K562 (cell line): Measurements from ENCODE around the gene BCO2. TPM values are rescaled to one million over a fixed set of nuclear protein-coding genes. Genes with fewer than 3 reads are reported as not detected.

ENCODE experiments used
- BMI1 ChIP-seq: fragments of 150-350 bp; IDR thresholded peaks from 2 replicates; pipeline ENCODE4 v1.6.1; 2014; ENCODE audit warnings: low read length
- CUX1 ChIP-seq: fragments of 200-800 bp; sonication (Bioruptor generic); IDR thresholded peaks from 2 replicates; pipeline ENCODE4 v1.6.1; 2016; ENCODE audit warnings: missing genetic modification characterization, missing compliant biosample characterization
- GABPA ChIP-seq: fragments of 200-800 bp; sonication (Bioruptor generic); conservative IDR thresholded peaks from 2 replicates; pipeline ENCODE4 v1.6.1; 2016; ENCODE audit warnings: low read depth, missing genetic modification characterization, missing compliant biosample characterization
- ILK ChIP-seq: fragments of 450-650 bp; IDR thresholded peaks from 2 replicates; pipeline ENCODE4 v1.6.1; 2016; ENCODE audit warnings: missing genetic modification characterization, low read depth, mild to moderate bottlenecking, missing compliant biosample characterization, moderate library complexity, borderline replicate concordance
- MTA2 ChIP-seq: fragments of 450-650 bp; IDR thresholded peaks from 2 replicates; pipeline ENCODE4 v1.6.1; 2016; ENCODE audit warnings: low read depth
- PHB2 ChIP-seq: fragments of 450-650 bp; IDR thresholded peaks from 2 replicates; pipeline ENCODE4 v1.6.1; 2017; ENCODE audit warnings: low read depth
- TARDBP ChIP-seq: fragments of 450-650 bp; IDR thresholded peaks from 2 replicates; pipeline ENCODE4 v1.6.1; 2016
- TRIM24 ChIP-seq, 2 experiments: fragments of 450-650 bp; IDR thresholded peaks; 2 replicates each; pipeline ENCODE4 v1.6.1; 2016
- TRIM28 ChIP-seq: fragments of 450-650 bp; IDR thresholded peaks from 2 replicates; pipeline ENCODE4 v1.6.1; 2017
- ZNF431 ChIP-seq: sonication (generic); formaldehyde crosslinking; IDR thresholded peaks from 2 replicates; pipeline ENCODE4 v1.8.0; 2022; ENCODE audit warnings: mild to moderate bottlenecking, missing genetic modification reagents
- polyA plus RNA-seq, 8 experiments: library from polyadenylated mRNA; depleted of rRNA in 4 of 8; stranded (reverse) in 5 of 8; unstranded in 3 of 8; fragments of >200 nt; fragmentation: Nextera tagmentation in 2 of 8; fragmentation: Illumina TruSeq in 1 of 8; extraction: Ambion mirVana in 2 of 8; extraction: Trizol in 1 of 8; gene quantifications; 2 replicates each; pipeline versions ENCODE4 v1.2.1 to v1.2.3, GENCODE V29; 2011 to 2014; ENCODE audit warnings: inconsistent platforms in 1 of 8, missing spikeins in 1 of 8
- total RNA-seq, 7 experiments: library from RNA; depleted of rRNA in 6 of 7; stranded (reverse); fragments of >200 nt in 6 of 7; fragmentation: Illumina TruSeq in 2 of 7; extraction: Trizol in 2 of 7; gene quantifications; 2 replicates each; pipeline versions ENCODE4 v1.2.1 to v1.2.3, GENCODE V29; 2011 to 2021; ENCODE audit warnings: low replicate concordance in 1 of 7
- TF ChIP-seq, protein P1 (sequence below), 3 experiments: fragments of 200-800 bp in 1 of 3; fragments of 250-450 bp in 1 of 3; fragments of 450-650 bp in 1 of 3; sonication (Bioruptor Pico) in 1 of 3; sonication (Bioruptor generic) in 1 of 3; formaldehyde crosslinking in 1 of 3; IDR thresholded peaks; 2 replicates each; pipeline versions ENCODE4 v1.6.1 to v1.8.0; 2016 to 2022; ENCODE audit warnings: mild to moderate bottlenecking in 2 of 3, missing genetic modification characterization in 2 of 3, missing compliant biosample characterization in 1 of 3, moderate library complexity in 1 of 3
- TF ChIP-seq, protein P2 (sequence below): fragments of 250-450 bp; sonication (Bioruptor Pico); IDR thresholded peaks from 2 replicates; pipeline ENCODE4 v1.8.0; 2022; ENCODE audit warnings: inconsistent platforms
- TF ChIP-seq, protein P3 (sequence below): fragments of 200-800 bp; sonication (Bioruptor generic); IDR thresholded peaks from 2 replicates; pipeline ENCODE4 v1.6.1; 2017; ENCODE audit warnings: missing genetic modification characterization, missing compliant biosample characterization
- TF ChIP-seq, protein P4 (sequence below): fragments of 250-450 bp; sonication (Bioruptor Pico); IDR thresholded peaks from 2 replicates; pipeline ENCODE4 v1.6.1; 2021; ENCODE audit warnings: mild to moderate bottlenecking

Gene BCO2
- total and polyA plus RNA-seq, 9 of the 15 experiments (the other 6 are each of a cell fraction or from before 2014, with no cell fraction given) = 0.21 to 1.0 (median 0.47) TPM; not detected in 1

DNA sequence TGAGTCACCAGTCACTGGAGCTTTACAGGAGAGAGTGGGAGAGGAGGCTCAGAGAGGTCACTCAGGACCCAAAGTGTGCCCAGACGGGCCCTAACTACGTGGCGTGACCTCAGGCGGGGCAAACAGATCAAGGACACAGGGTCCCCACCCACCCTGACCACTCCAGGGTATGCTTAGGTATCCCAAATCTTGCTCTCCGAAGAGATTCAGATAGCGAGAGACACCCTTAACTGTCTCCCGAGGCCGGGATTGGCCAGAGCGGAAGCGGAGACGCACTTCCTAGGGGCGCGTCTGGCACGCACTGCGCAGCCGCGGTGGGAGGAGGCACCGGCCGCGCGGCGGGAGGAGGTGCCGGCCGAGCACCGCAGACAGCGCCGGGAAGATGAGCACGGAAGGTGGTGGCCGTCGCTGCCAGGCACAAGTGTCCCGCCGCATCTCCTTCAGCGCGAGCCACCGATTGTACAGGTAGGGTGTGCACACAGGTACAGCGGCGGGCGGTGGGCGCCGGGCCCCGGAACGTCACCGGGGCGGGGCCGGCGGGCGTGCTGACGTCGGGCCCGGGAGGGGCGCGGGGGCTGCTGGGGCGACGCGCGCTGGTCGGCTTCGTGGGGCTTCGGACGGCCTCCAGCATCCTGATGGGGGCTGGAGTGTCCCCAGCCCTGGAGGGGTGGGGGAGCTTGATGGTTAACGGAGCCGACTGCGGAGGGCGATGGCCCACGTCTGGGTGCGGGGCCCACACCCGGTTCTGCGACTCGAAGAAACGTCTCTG lies 50.9 kb downstream of the BCO2 start, which contains the start of gene PTS (continued):
- TF ChIP-seq CUX1 (CRISPR knock-in tag) = no peak
- TF ChIP-seq, protein P1, sequence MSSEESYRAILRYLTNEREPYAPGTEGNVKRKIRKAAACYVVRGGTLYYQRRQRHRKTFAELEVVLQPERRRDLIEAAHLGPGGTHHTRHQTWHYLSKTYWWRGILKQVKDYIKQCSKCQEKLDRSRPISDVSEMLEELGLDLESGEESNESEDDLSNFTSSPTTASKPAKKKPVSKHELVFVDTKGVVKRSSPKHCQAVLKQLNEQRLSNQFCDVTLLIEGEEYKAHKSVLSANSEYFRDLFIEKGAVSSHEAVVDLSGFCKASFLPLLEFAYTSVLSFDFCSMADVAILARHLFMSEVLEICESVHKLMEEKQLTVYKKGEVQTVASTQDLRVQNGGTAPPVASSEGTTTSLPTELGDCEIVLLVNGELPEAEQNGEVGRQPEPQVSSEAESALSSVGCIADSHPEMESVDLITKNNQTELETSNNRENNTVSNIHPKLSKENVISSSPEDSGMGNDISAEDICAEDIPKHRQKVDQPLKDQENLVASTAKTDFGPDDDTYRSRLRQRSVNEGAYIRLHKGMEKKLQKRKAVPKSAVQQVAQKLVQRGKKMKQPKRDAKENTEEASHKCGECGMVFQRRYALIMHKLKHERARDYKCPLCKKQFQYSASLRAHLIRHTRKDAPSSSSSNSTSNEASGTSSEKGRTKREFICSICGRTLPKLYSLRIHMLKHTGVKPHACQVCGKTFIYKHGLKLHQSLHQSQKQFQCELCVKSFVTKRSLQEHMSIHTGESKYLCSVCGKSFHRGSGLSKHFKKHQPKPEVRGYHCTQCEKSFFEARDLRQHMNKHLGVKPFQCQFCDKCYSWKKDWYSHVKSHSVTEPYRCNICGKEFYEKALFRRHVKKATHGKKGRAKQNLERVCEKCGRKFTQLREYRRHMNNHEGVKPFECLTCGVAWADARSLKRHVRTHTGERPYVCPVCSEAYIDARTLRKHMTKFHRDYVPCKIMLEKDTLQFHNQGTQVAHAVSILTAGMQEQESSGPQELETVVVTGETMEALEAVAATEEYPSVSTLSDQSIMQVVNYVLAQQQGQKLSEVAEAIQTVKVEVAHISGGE (CRISPR knock-in tag; IDR thresholded peaks at IDR 0.05) = no peak
- no peak for TF ChIP-seq ILK
- TF ChIP-seq ZNF431 = no peak
- TF ChIP-seq, protein P2, sequence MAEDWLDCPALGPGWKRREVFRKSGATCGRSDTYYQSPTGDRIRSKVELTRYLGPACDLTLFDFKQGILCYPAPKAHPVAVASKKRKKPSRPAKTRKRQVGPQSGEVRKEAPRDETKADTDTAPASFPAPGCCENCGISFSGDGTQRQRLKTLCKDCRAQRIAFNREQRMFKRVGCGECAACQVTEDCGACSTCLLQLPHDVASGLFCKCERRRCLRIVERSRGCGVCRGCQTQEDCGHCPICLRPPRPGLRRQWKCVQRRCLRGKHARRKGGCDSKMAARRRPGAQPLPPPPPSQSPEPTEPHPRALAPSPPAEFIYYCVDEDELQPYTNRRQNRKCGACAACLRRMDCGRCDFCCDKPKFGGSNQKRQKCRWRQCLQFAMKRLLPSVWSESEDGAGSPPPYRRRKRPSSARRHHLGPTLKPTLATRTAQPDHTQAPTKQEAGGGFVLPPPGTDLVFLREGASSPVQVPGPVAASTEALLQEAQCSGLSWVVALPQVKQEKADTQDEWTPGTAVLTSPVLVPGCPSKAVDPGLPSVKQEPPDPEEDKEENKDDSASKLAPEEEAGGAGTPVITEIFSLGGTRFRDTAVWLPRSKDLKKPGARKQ (CRISPR knock-in tag) = no peak
- peak; percentile 47; the same call in 1 of the 2 replicates for TF ChIP-seq TARDBP
- TF ChIP-seq MTA2 = no peak
- no peak for TF ChIP-seq BMI1
- TF ChIP-seq, protein P3, sequence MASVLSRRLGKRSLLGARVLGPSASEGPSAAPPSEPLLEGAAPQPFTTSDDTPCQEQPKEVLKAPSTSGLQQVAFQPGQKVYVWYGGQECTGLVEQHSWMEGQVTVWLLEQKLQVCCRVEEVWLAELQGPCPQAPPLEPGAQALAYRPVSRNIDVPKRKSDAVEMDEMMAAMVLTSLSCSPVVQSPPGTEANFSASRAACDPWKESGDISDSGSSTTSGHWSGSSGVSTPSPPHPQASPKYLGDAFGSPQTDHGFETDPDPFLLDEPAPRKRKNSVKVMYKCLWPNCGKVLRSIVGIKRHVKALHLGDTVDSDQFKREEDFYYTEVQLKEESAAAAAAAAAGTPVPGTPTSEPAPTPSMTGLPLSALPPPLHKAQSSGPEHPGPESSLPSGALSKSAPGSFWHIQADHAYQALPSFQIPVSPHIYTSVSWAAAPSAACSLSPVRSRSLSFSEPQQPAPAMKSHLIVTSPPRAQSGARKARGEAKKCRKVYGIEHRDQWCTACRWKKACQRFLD (CRISPR knock-in tag) = no peak
- TF ChIP-seq, protein P4, sequence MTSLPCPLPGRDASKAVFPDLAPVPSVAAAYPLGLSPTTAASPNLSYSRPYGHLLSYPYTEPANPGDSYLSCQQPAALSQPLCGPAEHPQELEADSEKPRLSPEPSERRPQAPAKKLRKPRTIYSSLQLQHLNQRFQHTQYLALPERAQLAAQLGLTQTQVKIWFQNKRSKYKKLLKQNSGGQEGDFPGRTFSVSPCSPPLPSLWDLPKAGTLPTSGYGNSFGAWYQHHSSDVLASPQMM (CRISPR knock-in tag) = no peak
- TF ChIP-seq TRIM28 = no peak
- TF ChIP-seq TRIM24 (IDR thresholded peaks at IDR 0.05) = no peak
- peak; percentile 78 for TF ChIP-seq GABPA
- no peak for TF ChIP-seq PHB2
